Muscle of leg (tissue), 11 donors: ENCODE measurements around the gene AMOT. TPM values are rescaled to one million over a fixed set of nuclear protein-coding genes. Genes with fewer than 3 reads are reported as not detected.

Experiments used
- DNase-seq: peaks from one replicate; pipeline ENCODE4 v3.0.0; 2013
- H3K27ac ChIP-seq: one replicate; pipeline ENCODE4 v1.5.1; 2013; ENCODE audit warnings: mild to moderate bottlenecking, low read length, control low read depth
- H3K27me3 ChIP-seq: one replicate; pipeline ENCODE4 v1.6.1; 2013; ENCODE audit warnings: low read length; ENCODE audit not compliant: control insufficient read depth, insufficient read depth
- H3K36me3 ChIP-seq: one replicate; pipeline ENCODE4 v1.6.1; 2013; ENCODE audit warnings: low read length; ENCODE audit not compliant: control insufficient read depth, insufficient read depth
- H3K4me1 ChIP-seq: one replicate; pipeline ENCODE4 v1.6.1; 2013; ENCODE audit warnings: low read length; ENCODE audit not compliant: control insufficient read depth, insufficient read depth
- H3K4me3 ChIP-seq: one replicate; pipeline ENCODE4 v1.5.1; 2013; ENCODE audit warnings: low read length, control low read depth
- H3K9me3 ChIP-seq: replicated peaks from 2 replicates; pipeline ENCODE4 v1.6.1; 2013; ENCODE audit warnings: low read depth, low read length; ENCODE audit not compliant: control insufficient read depth
- WGBS: methylation state at CpG from one replicate; pipeline ENCODE4 v1.1.5; 2013; ENCODE audit warnings: missing lambda C conversion rate; ENCODE audit not compliant: insufficient coverage; 5-methylcytosine and 5-hydroxymethylcytosine counted together
- polyA plus RNA-seq, 8 donors: library from polyadenylated mRNA; unstranded; fragments of 120-200 nt; gene quantifications; one replicate each; pipeline versions ENCODE4 v1.2.1 to v1.2.3, GENCODE V29; 2013; ENCODE audit warnings: inconsistent platforms in 1 of 8, low replicate concordance in 1 of 8; ENCODE audit not compliant: insufficient read length in 8 of 8, insufficient read depth in 1 of 8
- total RNA-seq: library from RNA; stranded (reverse); fragments of 120-200 nt; gene quantifications from one replicate; pipeline ENCODE4 v1.2.4, GENCODE V29; 2013

AMOT gene
- total and polyA plus RNA-seq, 9 donors: 17.6 to 35.6 (median 28.1) TPM

DNA sequence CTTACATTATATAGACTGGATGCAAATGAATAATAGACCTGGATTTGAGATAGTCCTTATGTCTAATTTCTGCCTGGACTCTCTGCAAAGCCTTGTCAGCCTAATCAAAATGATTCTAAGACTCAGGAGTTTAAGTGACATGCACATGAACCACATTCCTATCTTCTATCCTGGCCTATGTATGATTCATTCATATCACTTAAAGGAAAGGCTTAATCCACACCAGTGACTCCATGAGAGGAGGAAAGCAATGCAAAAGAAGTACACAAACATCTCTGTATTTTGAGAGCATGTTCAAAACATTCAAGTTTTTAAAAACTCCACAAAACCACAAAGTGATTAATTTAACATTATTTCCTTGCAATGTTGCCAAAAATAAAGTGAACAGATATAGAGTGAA is 14.6 kb downstream of the AMOT start:
- Histone ChIP-seq H3K9me3 (no peaks in the 10 kb centered on the region), H3K4me3 (no peak overlapping the region), H3K36me3 (no peaks in the 10 kb centered on the region), H3K27me3 (peaks cover 19% of the 10 kb centered on the region), H3K27ac (no peak overlapping the region), H3K4me1 (no peaks in the 10 kb centered on the region)
- no peak for DNase-seq

DNA sequence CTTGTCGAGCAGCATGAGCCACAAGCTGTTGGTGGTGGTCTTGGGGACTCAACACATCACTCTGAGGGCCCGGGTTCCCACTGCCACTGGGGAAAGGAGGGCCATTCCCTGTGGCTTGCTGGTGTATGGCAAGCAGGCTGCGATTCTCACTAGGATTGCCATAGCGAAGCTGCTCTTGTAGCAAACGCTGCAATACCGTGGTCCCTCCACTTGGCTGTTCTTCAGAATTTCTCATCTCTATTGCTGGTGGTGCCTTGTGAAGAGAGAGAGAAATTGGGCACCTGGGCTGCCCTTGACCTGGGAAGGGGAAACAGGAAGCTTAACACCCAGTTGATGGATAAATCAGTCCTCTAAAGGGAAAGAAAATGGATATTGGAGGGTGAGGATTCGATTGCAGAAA is 17.7 kb downstream of the AMOT start:
- 65% methylated on average over 7 of the region's 7 CpGs for WGBS
- DNase-seq: no peak
- H3K4me3 ChIP-seq: no peak overlapping the region

DNA sequence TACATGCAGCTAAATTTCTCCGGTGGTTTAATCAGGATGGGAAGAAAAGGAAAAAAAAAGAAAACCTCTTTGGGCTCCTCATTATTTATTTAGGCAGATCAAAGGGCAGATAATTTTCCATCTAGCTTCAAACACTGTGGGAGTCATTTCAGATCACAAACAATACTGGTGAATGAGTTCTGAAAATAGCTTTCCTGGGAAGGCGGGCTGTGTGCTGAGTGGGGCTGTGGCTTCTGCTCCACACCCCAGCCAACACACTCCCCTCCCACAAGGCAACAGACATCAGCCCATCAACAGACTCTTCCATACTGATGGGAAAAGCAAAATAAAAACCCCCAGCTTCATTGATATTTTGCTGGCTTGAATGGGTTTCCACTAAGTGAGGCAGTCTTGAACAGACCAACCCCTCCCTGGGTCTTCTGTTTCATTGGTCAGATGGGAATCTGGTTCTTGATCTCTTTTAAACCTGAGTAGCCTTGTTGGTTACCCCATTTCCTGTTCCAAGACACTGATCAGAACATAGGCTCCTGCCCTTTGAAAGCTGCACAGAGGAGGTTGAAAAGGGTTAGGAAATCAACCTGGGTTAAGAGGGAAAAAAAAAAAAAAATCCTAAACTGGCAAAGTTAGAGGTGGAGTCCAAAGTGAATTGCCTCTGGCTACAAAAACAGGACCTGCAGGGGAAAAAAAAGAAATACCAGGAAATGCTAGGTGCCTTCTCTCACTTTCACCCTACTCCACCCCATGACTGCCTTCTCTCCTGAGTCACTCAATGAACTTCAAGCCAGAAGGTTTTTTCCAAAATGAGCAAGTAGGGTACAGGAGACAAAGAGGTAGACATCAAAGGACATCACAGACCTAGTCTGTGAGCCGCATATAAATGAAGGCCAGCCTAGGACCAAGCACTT is 20.0 kb downstream of the AMOT start:
- peaks cover 30% of the 10 kb centered on the region for H3K27me3 ChIP-seq
- H3K4me3 ChIP-seq: no peak overlapping the region
- H3K36me3 ChIP-seq: no peaks in the 10 kb centered on the region
- no peak for DNase-seq
- peaks cover 5% of the 10 kb centered on the region for H3K4me1 ChIP-seq
- H3K27ac ChIP-seq: no peak overlapping the region
- H3K9me3 ChIP-seq: no peaks in the 10 kb centered on the region
- WGBS: no CpG with 5 or more reads among the region's 3 CpGs

More for the DNA sequence above, 17.7 kb downstream of the AMOT start:
- Histone ChIP-seq H3K36me3 (no peaks in the 10 kb centered on the region), H3K27me3 (peaks cover 29% of the 10 kb centered on the region), H3K4me1 (peaks cover 5% of the 10 kb centered on the region), H3K27ac (no peak overlapping the region), H3K9me3 (no peaks in the 10 kb centered on the region)

DNA sequence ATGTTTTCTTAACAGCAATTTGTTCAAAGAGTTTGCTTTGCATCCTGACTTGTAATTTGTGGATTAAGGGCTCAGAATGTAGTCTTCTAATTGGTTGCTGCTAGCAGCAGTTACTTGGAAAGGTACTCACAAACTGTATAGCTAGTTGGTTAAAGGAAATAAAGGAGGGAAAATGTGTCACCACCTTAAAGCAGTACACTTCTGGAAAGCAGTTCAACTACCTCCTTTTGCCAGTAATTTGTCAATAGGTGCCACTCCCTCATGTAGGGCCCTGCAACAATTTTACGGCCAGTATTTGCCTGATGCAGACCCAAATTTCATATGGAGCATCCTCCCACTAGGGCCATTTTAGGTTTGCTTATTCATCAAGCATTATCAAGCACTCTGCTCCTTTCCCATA is 20.8 kb downstream of the AMOT start:
- no CpG with 5 or more reads among the region's 1 CpG for WGBS
- Histone ChIP-seq H3K36me3 (peaks cover 5% of the 10 kb centered on the region), H3K4me1 (peaks cover 5% of the 10 kb centered on the region), H3K27me3 (peaks cover 35% of the 10 kb centered on the region), H3K4me3 (no peak overlapping the region), H3K9me3 (no peaks in the 10 kb centered on the region), H3K27ac (no peak overlapping the region)
- DNase-seq: no peak

DNA sequence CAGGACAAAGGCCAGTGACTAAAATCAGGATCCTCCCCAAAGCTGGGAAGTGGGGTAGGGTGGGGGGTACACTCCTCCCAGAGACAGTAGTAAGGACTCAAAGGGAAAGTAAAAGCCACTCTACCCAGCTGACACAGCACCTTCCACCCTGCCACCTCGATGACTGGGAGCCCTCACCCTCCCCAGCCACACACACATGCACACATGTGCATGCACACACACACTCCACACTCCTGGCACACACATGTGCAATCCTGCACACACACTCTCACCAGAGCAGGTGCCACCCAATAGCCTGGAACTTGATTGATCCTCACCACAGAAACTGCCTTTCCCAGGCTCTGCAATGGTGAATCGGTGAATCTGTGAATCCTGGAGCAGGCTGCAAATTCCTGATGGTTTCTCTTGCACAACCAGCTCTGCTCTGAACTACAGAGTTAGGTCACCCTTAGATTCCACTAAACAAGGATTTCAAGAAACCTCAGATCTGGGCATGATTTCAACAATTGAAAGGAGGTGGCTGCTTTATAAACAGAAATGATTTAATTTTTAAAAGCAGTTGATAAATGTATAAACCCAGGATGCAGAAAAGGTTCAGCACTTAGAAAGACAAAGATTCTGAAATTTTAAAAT is 21.5 kb downstream of the AMOT start:
- Histone ChIP-seq H3K27me3 (peaks cover 34% of the 10 kb centered on the region), H3K27ac (no peak overlapping the region), H3K9me3 (no peaks in the 10 kb centered on the region), H3K4me1 (peaks cover 5% of the 10 kb centered on the region), H3K4me3 (no peak overlapping the region), H3K36me3 (peaks cover 5% of the 10 kb centered on the region)
- peak; percentile 68 for DNase-seq
- 33% methylated on average over 1 of the region's 2 CpGs for WGBS

DNA sequence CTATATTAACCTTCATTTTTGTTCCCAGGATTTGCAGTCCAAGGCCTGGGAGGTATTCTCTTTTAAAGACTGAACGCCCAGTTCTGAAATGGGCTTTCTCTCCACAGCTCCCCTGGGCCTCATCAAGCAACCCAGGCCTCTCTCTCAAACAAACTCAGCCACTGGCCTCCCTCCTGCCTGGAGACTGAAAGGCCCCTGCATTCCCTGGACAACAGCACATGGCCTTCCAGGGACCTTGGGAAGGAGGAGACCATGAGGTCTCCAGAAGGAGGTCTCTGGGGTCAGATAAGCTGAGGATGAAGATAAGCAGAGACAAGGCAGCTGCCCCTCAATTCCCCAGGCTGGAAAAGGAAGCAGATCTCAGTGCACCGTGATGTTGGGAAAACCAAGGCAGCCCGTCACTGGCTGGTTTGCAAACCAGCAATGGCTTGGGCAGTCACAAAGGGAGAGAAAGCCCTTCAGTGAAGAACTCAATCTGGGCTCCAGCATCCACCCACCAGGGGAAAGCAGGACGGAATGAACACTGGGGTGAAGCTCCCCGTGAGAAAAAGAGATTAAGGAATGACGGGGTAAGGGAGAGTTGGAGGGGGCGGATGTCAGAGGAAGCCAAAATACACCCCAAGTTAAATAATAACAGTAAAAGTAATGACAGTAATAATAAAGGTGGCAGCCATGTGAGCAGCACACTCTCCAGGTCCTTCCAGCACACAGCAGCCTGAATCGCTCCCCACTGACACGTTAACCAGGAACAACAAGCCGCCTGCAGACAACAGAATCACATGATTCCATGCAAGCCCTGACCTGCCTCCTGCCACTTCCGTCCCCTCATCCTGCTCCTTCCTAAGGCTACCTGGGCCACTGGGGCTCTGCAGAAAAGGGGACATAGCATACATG is 22.3 kb downstream of the AMOT start:
- peak; percentile 43 for DNase-seq
- Histone ChIP-seq H3K36me3 (peaks cover 5% of the 10 kb centered on the region), H3K4me1 (peaks cover 5% of the 10 kb centered on the region), H3K4me3 (no peak overlapping the region), H3K27ac (no peak overlapping the region), H3K9me3 (no peaks in the 10 kb centered on the region), H3K27me3 (peaks cover 36% of the 10 kb centered on the region)
- WGBS: 46% methylated on average over 5 of the region's 11 CpGs

DNA sequence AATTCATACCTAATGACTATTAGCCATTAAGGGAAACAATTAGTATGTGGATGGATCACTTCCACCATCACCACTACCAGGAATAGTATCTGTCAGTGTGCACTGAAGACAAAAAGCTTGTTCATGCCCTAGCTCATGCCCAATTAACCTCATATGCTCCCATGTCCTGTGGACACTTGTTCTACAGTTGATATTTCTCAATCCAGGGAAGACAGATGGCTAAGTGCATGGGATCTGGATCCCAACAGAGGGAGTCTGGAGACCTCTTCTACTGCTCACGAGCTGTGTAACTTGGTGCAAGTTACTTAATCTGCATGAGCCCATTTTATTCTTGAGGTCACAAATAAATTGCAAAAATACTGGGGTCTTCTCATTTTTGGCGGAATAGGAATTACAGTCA is 23.7 kb downstream of the AMOT start:
- no CpG with 5 or more reads among the region's 2 CpGs for WGBS
- peaks cover 31% of the 10 kb centered on the region for H3K27me3 ChIP-seq
- H3K4me3 ChIP-seq: no peak overlapping the region
- H3K9me3 ChIP-seq: no peaks in the 10 kb centered on the region
- peaks cover 5% of the 10 kb centered on the region for H3K4me1 ChIP-seq
- H3K27ac ChIP-seq: no peak overlapping the region
- H3K36me3 ChIP-seq: peaks cover 5% of the 10 kb centered on the region
- no peak for DNase-seq

DNA sequence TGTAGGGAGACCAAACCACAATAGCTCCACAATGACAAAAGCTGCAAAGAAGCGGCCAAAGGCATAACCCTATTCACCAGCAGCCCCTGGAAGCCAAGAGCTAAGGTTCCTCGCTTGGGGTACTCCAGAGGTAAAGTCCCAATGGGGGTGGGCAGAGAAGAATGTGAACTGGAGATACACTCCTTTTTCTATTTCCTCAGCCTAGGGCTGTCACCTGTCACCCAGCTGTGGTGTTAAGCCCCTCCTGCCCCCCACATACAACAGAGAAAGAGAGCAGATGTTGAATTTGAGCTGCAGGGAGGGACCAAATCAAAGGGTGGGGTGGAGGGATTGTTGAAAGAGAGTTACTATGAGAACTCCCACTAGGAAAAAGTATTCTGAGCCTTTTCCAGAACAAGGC is 26.1 kb downstream of the AMOT start:
- Histone ChIP-seq H3K27ac (no peak overlapping the region), H3K4me1 (peaks cover 5% of the 10 kb centered on the region), H3K9me3 (no peaks in the 10 kb centered on the region), H3K36me3 (peaks cover 13% of the 10 kb centered on the region), H3K4me3 (no peak overlapping the region), H3K27me3 (peaks cover 40% of the 10 kb centered on the region)
- no peak for DNase-seq
- no CpG with 5 or more reads among the region's 2 CpGs for WGBS

DNA sequence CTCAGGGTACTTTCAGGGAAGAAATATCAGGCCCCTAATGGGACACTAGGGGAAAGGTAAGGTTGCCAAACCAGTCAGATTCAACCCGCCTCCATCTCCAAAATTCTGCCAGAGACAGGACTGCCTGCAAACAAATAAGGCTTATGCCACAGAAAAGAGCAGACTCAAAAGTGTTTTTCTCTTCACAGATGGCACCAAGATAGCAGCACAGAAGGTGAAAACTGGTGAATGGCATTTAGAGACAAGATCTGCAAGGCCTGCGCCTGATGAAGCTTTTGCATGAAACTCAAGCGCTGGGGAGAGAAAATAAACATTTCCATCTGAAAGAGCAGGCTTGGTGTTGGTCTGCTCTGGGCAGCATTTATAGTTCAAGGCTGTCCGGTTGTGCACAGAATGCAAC is 27.9 kb downstream of the AMOT start:
- no peak for DNase-seq
- Histone ChIP-seq H3K36me3 (peaks cover 21% of the 10 kb centered on the region), H3K4me3 (no peak overlapping the region), H3K4me1 (no peaks in the 10 kb centered on the region), H3K9me3 (no peaks in the 10 kb centered on the region), H3K27me3 (peaks cover 30% of the 10 kb centered on the region), H3K27ac (no peak overlapping the region)
- 86% methylated on average over 1 of the region's 4 CpGs for WGBS
